ENCODE data around the gene SMC6. TPM values are rescaled to one million over a fixed set of nuclear protein-coding genes. Genes with fewer than 3 reads are reported as not detected.

The SMC6 gene
- total and polyA plus RNA-seq, 12 donors = 4.2 to 18.6 (median 7.6) TPM

- no peak overlapping the region for H3K27ac ChIP-seq
- no peaks in the 10 kb centered on the region for H3K36me3 ChIP-seq (replicated peaks in 1 of 2)
- H3K27me3 ChIP-seq = no peaks in the 10 kb centered on the region
- WGBS, 4 donors = 86 to 91% (median 90%) methylated on average over 4 of the region's 4 CpGs
- H3K9me3 ChIP-seq (replicated peaks in 1 of 3) = no peaks in the 10 kb centered on the region
- intact Hi-C loops (cut with DNase I) = no loop called here
- TF ChIP-seq CTCF (IDR thresholded peaks at IDR 0.05) = no peak
- TF ChIP-seq POLR2A (IDR thresholded peaks at IDR 0.05) = no peak
- H3K4me3 ChIP-seq = no peak overlapping the region
- peaks cover 3 to 12% of the 10 kb centered on the region in 2 donors for H3K4me1 ChIP-seq (replicated peaks in 1 of 2)
- DNase-seq = no peak
Observed at GRCh38 chr2:17747684-17748452, 5.7 kb downstream of the SMC6 start.

GRCh38 chr2:17740203-17740602 lies 13.4 kb downstream of the SMC6 start:
- Histone ChIP-seq H3K9me3 (replicated peaks in 1 of 3) (no peaks in the 10 kb centered on the region), H3K4me3 (no peak overlapping the region), H3K27me3 (no peaks in the 10 kb centered on the region), H3K27ac (no peak overlapping the region), H3K36me3 (replicated peaks in 1 of 2) (peaks cover 0 to 8% of the 10 kb centered on the region in 2 donors), H3K4me1 (replicated peaks in 1 of 2) (no peaks in the 10 kb centered on the region)
- WGBS, 4 donors = 94 to 100% (median 98%) methylated on average over 2 of the region's 2 CpGs
- DNase-seq = no peak
- no peak for TF ChIP-seq POLR2A (IDR thresholded peaks at IDR 0.05)
- TF ChIP-seq CTCF (IDR thresholded peaks at IDR 0.05) = no peak
- intact Hi-C loops (cut with DNase I) = no loop called here

- TF ChIP-seq POLR2A (IDR thresholded peaks at IDR 0.05) = no peak
- TF ChIP-seq CTCF (IDR thresholded peaks at IDR 0.05) = no peak
- intact Hi-C loops (cut with DNase I) = loop anchor here in 1 of 2 donors (10.0 kb wide), 1 partner anchor 88 kb away; no protein-coding TSS in a partner anchor
- 88 to 100% (median 93%) methylated on average over 1 of the region's 1 CpG for WGBS, 4 donors
- Histone ChIP-seq H3K27ac (no peak overlapping the region), H3K4me1 (replicated peaks in 1 of 2) (no peaks in the 10 kb centered on the region), H3K36me3 (replicated peaks in 1 of 2) (peaks cover 0 to 18% of the 10 kb centered on the region in 2 donors), H3K4me3 (no peak overlapping the region), H3K9me3 (replicated peaks in 1 of 3) (no peaks in the 10 kb centered on the region), H3K27me3 (no peaks in the 10 kb centered on the region)
- no peak for DNase-seq
Observed at GRCh38 chr2:17736989-17737388, 16.6 kb downstream of the SMC6 start.

- H3K27me3 ChIP-seq = no peaks in the 10 kb centered on the region
- TF ChIP-seq CTCF (IDR thresholded peaks at IDR 0.05) (no peak), POLR2A (IDR thresholded peaks at IDR 0.05) (no peak)
- DNase-seq = no peak
- intact Hi-C loops (cut with DNase I) = loop anchor here in 1 of 2 donors (10.0 kb wide), 1 partner anchor 89 kb away; no protein-coding TSS in a partner anchor
- H3K4me3 ChIP-seq = no peak overlapping the region
- 96 to 98% (median 97%) methylated on average over 2 of the region's 2 CpGs for WGBS, 4 donors
- no peak overlapping the region for H3K27ac ChIP-seq
- no peaks in the 10 kb centered on the region for H3K4me1 ChIP-seq (replicated peaks in 1 of 2)
- H3K9me3 ChIP-seq (replicated peaks in 1 of 3) = no peaks in the 10 kb centered on the region
- peaks cover 0 to 24% of the 10 kb centered on the region in 2 donors for H3K36me3 ChIP-seq (replicated peaks in 1 of 2)
Observed at GRCh38 chr2:17735864-17736263, 17.7 kb downstream of the SMC6 start.

All from adrenal gland (tissue), 12 donors.